ENCODE measurements around the gene REST. TPM values are rescaled to one million over a fixed set of nuclear protein-coding genes. Genes with fewer than 3 reads are reported as not detected.

The REST gene
- total RNA-seq, 2 donors from 2014 or later, result 88.2 to 92.2 TPM

DNA sequence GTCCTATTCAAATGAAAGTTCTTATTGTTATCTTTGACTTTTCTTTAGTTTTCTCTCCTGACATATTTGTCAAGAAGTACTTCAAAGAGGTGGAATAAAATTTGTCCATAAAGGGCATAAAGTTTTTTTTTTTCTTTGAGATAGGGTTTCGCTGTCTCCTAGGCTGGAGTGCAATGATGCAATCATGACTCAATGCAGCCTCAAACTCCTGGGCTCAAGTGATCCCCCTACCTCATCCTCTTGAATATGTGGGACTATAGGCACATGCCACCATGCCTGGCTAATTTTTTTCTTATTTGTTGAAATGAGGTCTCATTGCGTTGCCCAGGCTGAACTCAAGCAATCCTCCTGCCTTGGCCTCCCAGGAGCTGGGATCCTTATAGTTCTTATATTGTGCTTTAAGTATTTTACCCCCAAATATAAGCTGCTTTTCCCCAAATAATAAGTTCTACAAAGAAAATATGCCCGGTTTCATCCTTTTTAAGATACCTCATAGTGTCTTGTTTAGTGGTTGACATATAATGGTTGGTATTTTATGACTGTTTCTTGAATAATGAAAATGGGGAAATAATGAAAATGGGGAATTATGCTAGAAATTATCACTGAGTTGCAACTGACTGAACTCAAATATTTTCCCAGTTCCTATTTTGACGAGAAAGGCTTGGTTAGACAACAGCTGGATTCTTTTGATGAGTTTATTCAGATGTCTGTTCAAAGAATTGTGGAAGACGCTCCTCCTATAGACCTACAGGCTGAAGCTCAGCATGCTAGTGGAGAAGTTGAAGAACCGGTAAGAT is 82.6 kb downstream of the REST start:
- 93 to 100% methylated on average over 3 to 6 of the region's 6 CpGs for WGBS, 2 experiments (ENCODE audit: insufficient coverage in 1 of 2, insufficient read length in 1 of 2)
- no peaks in the 10 kb centered on the region for H3K9me3 ChIP-seq (ENCODE audit: control insufficient read depth, low read length)
- DNase-seq, result no peak
- Mint-ChIP-seq H3K27ac (no peak overlapping the region), H3K36me3 (ENCODE audit: low read depth) (peaks cover 66% of the 10 kb centered on the region), H3K4me1 (peaks cover 16% of the 10 kb centered on the region), H3K27me3 (ENCODE audit: insufficient read depth) (no peaks in the 10 kb centered on the region), H3K4me3 (no peak overlapping the region), H3K9me3 (no peaks in the 10 kb centered on the region)
- H3K4me3 ChIP-seq (ENCODE audit: low read length), result no peak overlapping the region
- TF ChIP-seq, protein P1, sequence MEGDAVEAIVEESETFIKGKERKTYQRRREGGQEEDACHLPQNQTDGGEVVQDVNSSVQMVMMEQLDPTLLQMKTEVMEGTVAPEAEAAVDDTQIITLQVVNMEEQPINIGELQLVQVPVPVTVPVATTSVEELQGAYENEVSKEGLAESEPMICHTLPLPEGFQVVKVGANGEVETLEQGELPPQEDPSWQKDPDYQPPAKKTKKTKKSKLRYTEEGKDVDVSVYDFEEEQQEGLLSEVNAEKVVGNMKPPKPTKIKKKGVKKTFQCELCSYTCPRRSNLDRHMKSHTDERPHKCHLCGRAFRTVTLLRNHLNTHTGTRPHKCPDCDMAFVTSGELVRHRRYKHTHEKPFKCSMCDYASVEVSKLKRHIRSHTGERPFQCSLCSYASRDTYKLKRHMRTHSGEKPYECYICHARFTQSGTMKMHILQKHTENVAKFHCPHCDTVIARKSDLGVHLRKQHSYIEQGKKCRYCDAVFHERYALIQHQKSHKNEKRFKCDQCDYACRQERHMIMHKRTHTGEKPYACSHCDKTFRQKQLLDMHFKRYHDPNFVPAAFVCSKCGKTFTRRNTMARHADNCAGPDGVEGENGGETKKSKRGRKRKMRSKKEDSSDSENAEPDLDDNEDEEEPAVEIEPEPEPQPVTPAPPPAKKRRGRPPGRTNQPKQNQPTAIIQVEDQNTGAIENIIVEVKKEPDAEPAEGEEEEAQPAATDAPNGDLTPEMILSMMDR (conservative IDR thresholded peaks at IDR 0.05), result no peak
- H3K9ac ChIP-seq (ENCODE audit: extremely low read depth, low read length, poor library complexity, severe bottlenecking), result no peak overlapping the region
- no peaks in the 10 kb centered on the region for H3K4me1 ChIP-seq (ENCODE audit: control insufficient read depth, insufficient read depth, low read length)
- peaks cover 70% of the 10 kb centered on the region for H3K36me3 ChIP-seq (ENCODE audit: control insufficient read depth, insufficient read depth, low read length)
- H3K27me3 ChIP-seq (ENCODE audit: control insufficient read depth, insufficient read depth, low read length, poor library complexity, severe bottlenecking), result no peaks in the 10 kb centered on the region
- no peak overlapping the region for H3K27ac ChIP-seq (ENCODE audit: low read depth, low read length)

GRCh38 chr4:56995525-56995924 is 87.8 kb downstream of the REST start:
- Histone ChIP-seq H3K4me3 (ENCODE audit: low read length) (no peak overlapping the region), H3K4me1 (ENCODE audit: control insufficient read depth, insufficient read depth, low read length) (no peaks in the 10 kb centered on the region), H3K27ac (ENCODE audit: low read depth, low read length) (no peak overlapping the region), H3K36me3 (ENCODE audit: control insufficient read depth, insufficient read depth, low read length) (peaks cover 77% of the 10 kb centered on the region), H3K9me3 (ENCODE audit: control insufficient read depth, low read length) (no peaks in the 10 kb centered on the region), H3K27me3 (ENCODE audit: control insufficient read depth, insufficient read depth, low read length, poor library complexity, severe bottlenecking) (no peaks in the 10 kb centered on the region), H3K9ac (ENCODE audit: extremely low read depth, low read length, poor library complexity, severe bottlenecking) (no peak overlapping the region)
- 96 to 98% methylated on average over 6 to 7 of the region's 7 CpGs for WGBS, 2 experiments (ENCODE audit: insufficient coverage in 1 of 2, insufficient read length in 1 of 2)
- Mint-ChIP-seq H3K4me1 (peaks cover 16% of the 10 kb centered on the region), H3K36me3 (ENCODE audit: low read depth) (peaks cover 61% of the 10 kb centered on the region), H3K9me3 (no peaks in the 10 kb centered on the region), H3K27me3 (ENCODE audit: insufficient read depth) (no peaks in the 10 kb centered on the region), H3K27ac (no peak overlapping the region), H3K4me3 (no peak overlapping the region)
- TF ChIP-seq, protein P1 (conservative IDR thresholded peaks at IDR 0.05), result no peak
- no peak for DNase-seq

DNA sequence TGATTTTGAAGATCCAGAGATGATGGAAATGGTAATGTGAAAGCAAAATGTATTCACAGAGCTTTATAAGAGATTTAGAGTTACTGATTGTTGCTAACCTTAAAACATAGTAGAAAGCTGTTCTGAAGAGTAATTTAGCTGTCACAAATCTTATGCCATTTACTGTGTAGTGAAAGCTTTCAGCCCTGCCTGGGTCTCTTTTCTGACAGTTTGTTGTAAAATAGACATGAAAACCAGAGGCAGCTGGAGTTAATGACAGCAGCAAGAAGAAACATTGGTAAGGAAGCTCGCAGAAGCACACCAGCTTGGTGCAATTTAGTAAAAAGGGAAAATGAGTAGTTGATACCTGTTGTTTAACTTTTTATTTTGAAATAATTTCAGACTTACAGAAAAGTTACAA is 92.1 kb downstream of the REST start:
- H3K36me3 Mint-ChIP-seq (ENCODE audit: low read depth), result peaks cover 66% of the 10 kb centered on the region

More for the DNA sequence above, 92.1 kb downstream of the REST start:
- Mint-ChIP-seq H3K4me3 (no peak overlapping the region), H3K9me3 (no peaks in the 10 kb centered on the region), H3K27ac (no peak overlapping the region), H3K27me3 (ENCODE audit: insufficient read depth) (no peaks in the 10 kb centered on the region), H3K4me1 (no peaks in the 10 kb centered on the region)
- no peak overlapping the region for H3K9ac ChIP-seq (ENCODE audit: extremely low read depth, low read length, poor library complexity, severe bottlenecking)
- H3K4me3 ChIP-seq (ENCODE audit: low read length), result no peak overlapping the region
- no peaks in the 10 kb centered on the region for H3K27me3 ChIP-seq (ENCODE audit: control insufficient read depth, insufficient read depth, low read length, poor library complexity, severe bottlenecking)
- H3K27ac ChIP-seq (ENCODE audit: low read depth, low read length), result no peak overlapping the region
- TF ChIP-seq, protein P1 (conservative IDR thresholded peaks at IDR 0.05), result no peak
- H3K4me1 ChIP-seq (ENCODE audit: control insufficient read depth, insufficient read depth, low read length), result no peaks in the 10 kb centered on the region
- H3K36me3 ChIP-seq (ENCODE audit: control insufficient read depth, insufficient read depth, low read length), result peaks cover 76% of the 10 kb centered on the region
- no peak for DNase-seq
- H3K9me3 ChIP-seq (ENCODE audit: control insufficient read depth, low read length), result no peaks in the 10 kb centered on the region
- WGBS, 2 experiments (ENCODE audit: insufficient coverage in 1 of 2, insufficient read length in 1 of 2), result 94 to 100% methylated on average over 1 of the region's 1 CpG

Data from endodermal cell (in vitro differentiated cells).